Natural killer cell (primary cell): ENCODE data around the gene SNX13. TPM values are rescaled to one million over a fixed set of nuclear protein-coding genes. Genes with fewer than 3 reads are reported as not detected.

Experiments used
- ATAC-seq, 3 donors: fragments of 150-1000 bp in 2 of 3; fragments of 200-7000 bp in 1 of 3; cut with Tn5 transposase; 1 replicate in 1 of 3; 2 replicates in 2 of 3; pipeline ENCODE4 v1.10.0; 2021; ENCODE audit warnings: mild to moderate bottlenecking in 2 of 3, moderate library complexity in 2 of 3
- DNase-seq, 2 donors: peaks; one replicate each; pipeline versions ENCODE4 v3.0.0 to v3.0.0-alpha.2; 2013 to 2021; ENCODE audit warnings: mixed read lengths in 1 of 2
- H3K27ac ChIP-seq: one replicate; pipeline ENCODE4 v1.5.1; 2013; ENCODE audit warnings: mild to moderate bottlenecking, low read length
- H3K27me3 ChIP-seq: one replicate; pipeline ENCODE4 v1.6.1; 2013; ENCODE audit warnings: low read length; ENCODE audit not compliant: control insufficient read depth, insufficient read depth
- H3K36me3 ChIP-seq: one replicate; pipeline ENCODE4 v1.6.1; 2013; ENCODE audit warnings: low read length; ENCODE audit not compliant: control insufficient read depth, insufficient read depth
- H3K4me1 ChIP-seq: one replicate; pipeline ENCODE4 v1.6.1; 2013; ENCODE audit warnings: low read length; ENCODE audit not compliant: control insufficient read depth, insufficient read depth
- H3K4me3 ChIP-seq: one replicate; pipeline ENCODE4 v1.5.1; 2013; ENCODE audit warnings: low read length
- H3K9me3 ChIP-seq: one replicate; pipeline ENCODE4 v1.6.1; 2013; ENCODE audit warnings: low read length; ENCODE audit not compliant: control insufficient read depth, insufficient read depth
- H3K27ac Mint-ChIP-seq, 2 donors: one replicate each; pipeline ENCODE4 v1.8.0; 2022; ENCODE audit warnings: mild to moderate bottlenecking in 2 of 2, mixed read lengths in 2 of 2, moderate library complexity in 1 of 2
- H3K27me3 Mint-ChIP-seq, 2 donors: one replicate each; pipeline ENCODE4 v1.8.0; 2022; ENCODE audit warnings: low read depth in 2 of 2, mixed read lengths in 2 of 2
- H3K36me3 Mint-ChIP-seq: one replicate; pipeline ENCODE4 v1.8.0; 2022; ENCODE audit warnings: mixed read lengths
- H3K4me1 Mint-ChIP-seq, 2 donors: one replicate each; pipeline ENCODE4 v1.8.0; 2022; ENCODE audit warnings: mixed read lengths in 2 of 2
- H3K4me3 Mint-ChIP-seq: one replicate; pipeline ENCODE4 v1.8.0; 2022; ENCODE audit warnings: mild to moderate bottlenecking, moderate library complexity, mixed read lengths
- H3K9me3 Mint-ChIP-seq, 2 donors: one replicate each; pipeline ENCODE4 v1.8.0; 2022; ENCODE audit warnings: mixed read lengths in 2 of 2
- CTCF ChIP-seq: fragments of 200-600 bp; IDR thresholded peaks from one replicate; pipeline ENCODE4 v1.8.0; 2022; ENCODE audit warnings: antibody characterized with exemption
- WGBS: methylation state at CpG from one replicate; pipeline ENCODE4 v1.1.7; 2013; ENCODE audit warnings: missing lambda C conversion rate; ENCODE audit not compliant: insufficient coverage; 5-methylcytosine and 5-hydroxymethylcytosine counted together
- intact Hi-C: fragments of 100-400 bp; cut with micrococcal nuclease; formaldehyde crosslinking; loops from one replicate; pipeline ENCODE4 v1.14.2; 2022
- total RNA-seq, 4 donors: library from RNA; stranded (reverse); fragments of 120-200 nt in 1 of 4; gene quantifications; one replicate each; pipeline versions ENCODE4 v1.2.3 to v1.2.4, GENCODE V29; 2013 to 2022

The SNX13 gene
- total RNA-seq, 3 donors from 2014 or later (not counting 1 experiment from before 2014, with no cell fraction given), result 34.8 to 38.5 (median 37.4) TPM

- Histone ChIP-seq H3K27me3 (no peaks in the 10 kb centered on the region), H3K4me1 (peaks cover 10% of the 10 kb centered on the region), H3K27ac (no peak overlapping the region), H3K36me3 (no peaks in the 10 kb centered on the region), H3K9me3 (no peaks in the 10 kb centered on the region), H3K4me3 (no peak overlapping the region)
- WGBS, result no CpG with 5 or more reads among the region's 2 CpGs
- Mint-ChIP-seq H3K4me1 (peaks cover 69 to 78% of the 10 kb centered on the region in 2 donors), H3K27me3 (no peaks in the 10 kb centered on the region), H3K9me3 (no peaks in the 10 kb centered on the region), H3K36me3 (no peaks in the 10 kb centered on the region), H3K27ac (peak overlapping the region in 1 of 2 donors; percentile 99), H3K4me3 (peak overlapping the region; percentile 59)
- DNase-seq, result no peak
- ATAC-seq, result no peak
- no peak for TF ChIP-seq CTCF
- intact Hi-C loops, result no loop called here
These were observed 2.7 kb downstream of the SNX13 start for GRCh38 chr7:17937506-17938120.

- WGBS, result 92% methylated on average over 1 of the region's 1 CpG
- peaks cover 74 to 76% of the 10 kb centered on the region in 2 donors for H3K4me1 Mint-ChIP-seq
These were observed 4.0 kb downstream of the SNX13 start for GRCh38 chr7:17936321-17936720.

GRCh38 chr7:17934612-17935240 is 5.6 kb downstream of the SNX13 start:
- no peaks in the 10 kb centered on the region for H3K36me3 Mint-ChIP-seq
- no peak overlapping the region for H3K27ac Mint-ChIP-seq
- no peak overlapping the region for H3K4me3 ChIP-seq
- intact Hi-C loops, result no loop called here
- H3K9me3 ChIP-seq, result no peaks in the 10 kb centered on the region
- H3K4me1 ChIP-seq, result peaks cover 7% of the 10 kb centered on the region
- no peak overlapping the region for H3K4me3 Mint-ChIP-seq
- H3K36me3 ChIP-seq, result no peaks in the 10 kb centered on the region
- H3K27me3 ChIP-seq, result no peaks in the 10 kb centered on the region
- H3K27ac ChIP-seq, result no peak overlapping the region
- 75% methylated on average over 2 of the region's 2 CpGs for whole genome bisulfite sequencing
- no peaks in the 10 kb centered on the region for H3K27me3 Mint-ChIP-seq
- peaks cover 68 to 72% of the 10 kb centered on the region in 2 donors for H3K4me1 Mint-ChIP-seq
- no peaks in the 10 kb centered on the region for H3K9me3 Mint-ChIP-seq
- DNase-seq (no peak), ATAC-seq (no peak)
- no peak for TF ChIP-seq CTCF

More at GRCh38 chr7:17936321-17936720, 4.0 kb downstream of the SNX13 start:
- H3K36me3 ChIP-seq, result no peaks in the 10 kb centered on the region
- no peaks in the 10 kb centered on the region for H3K9me3 ChIP-seq
- no peak overlapping the region for H3K4me3 ChIP-seq
- TF ChIP-seq CTCF, result no peak
- no peak overlapping the region for H3K4me3 Mint-ChIP-seq
- no peak for ATAC-seq
- no peaks in the 10 kb centered on the region for H3K27me3 ChIP-seq
- no peaks in the 10 kb centered on the region for H3K27me3 Mint-ChIP-seq
- intact Hi-C loops, result no loop called here
- no peak for DNase-seq
- no peaks in the 10 kb centered on the region for H3K36me3 Mint-ChIP-seq
- peaks cover 10% of the 10 kb centered on the region for H3K4me1 ChIP-seq
- no peak overlapping the region for H3K27ac ChIP-seq
- no peak overlapping the region for H3K27ac Mint-ChIP-seq
- H3K9me3 Mint-ChIP-seq, result no peaks in the 10 kb centered on the region
